Measurements from ENCODE around the gene SND1. TPM values are rescaled to one million over a fixed set of nuclear protein-coding genes. Genes with fewer than 3 reads are reported as not detected.

The SND1 gene
- total RNA-seq, 2 experiments from 2014 or later = 158 to 166 TPM

- no peak for DNase-seq
- CTCF ChIA-PET = no interaction called here
- ATAC-seq = no peak
- Mint-ChIP-seq H3K36me3 (peaks cover 1% of the 10 kb centered on the region), H3K9me3 (ENCODE audit: low read depth) (no peaks in the 10 kb centered on the region), H3K27me3 (no peaks in the 10 kb centered on the region), H3K4me3 (no peak overlapping the region), H3K27ac (no peak overlapping the region), H3K4me1 (peaks cover 13% of the 10 kb centered on the region)
Observed at GRCh38 chr7:127799535-127800305, 147.7 kb downstream of the SND1 start.

- CTCF ChIA-PET = no interaction called here
- Mint-ChIP-seq H3K9me3 (ENCODE audit: low read depth) (no peaks in the 10 kb centered on the region), H3K4me3 (no peak overlapping the region), H3K27me3 (no peaks in the 10 kb centered on the region), H3K4me1 (peaks cover 20% of the 10 kb centered on the region), H3K27ac (no peak overlapping the region), H3K36me3 (peaks cover 3% of the 10 kb centered on the region)
- no peak for DNase-seq
- ATAC-seq = no peak
Observed at GRCh38 chr7:127802845-127803244, 150.9 kb downstream of the SND1 start.

GRCh38 chr7:127803626-127804025 is 151.6 kb downstream of the SND1 start:
- CTCF ChIA-PET = interaction anchor here (1.6 kb wide), 1 partner anchor 406 kb away, joined by 4 read pairs; no protein-coding TSS in a partner anchor
- peaks cover 5% of the 10 kb centered on the region for H3K36me3 Mint-ChIP-seq
- H3K9me3 Mint-ChIP-seq (ENCODE audit: low read depth) = no peaks in the 10 kb centered on the region
- H3K4me1 Mint-ChIP-seq = peaks cover 16% of the 10 kb centered on the region
- no peaks in the 10 kb centered on the region for H3K27me3 Mint-ChIP-seq
- no peak for DNase-seq
- H3K27ac Mint-ChIP-seq = no peak overlapping the region
- ATAC-seq = no peak
- no peak overlapping the region for H3K4me3 Mint-ChIP-seq

GRCh38 chr7:127807340-127807739 is 155.3 kb downstream of the SND1 start:
- CTCF ChIA-PET = interaction anchor here (0.9 kb wide), 1 partner anchor 15 kb away, joined by 3 read pairs; no protein-coding TSS in a partner anchor

GRCh38 chr7:127807829-127808228 is 155.8 kb downstream of the SND1 start:
- Mint-ChIP-seq H3K4me3 (no peak overlapping the region), H3K27ac (no peak overlapping the region), H3K36me3 (peaks cover 20% of the 10 kb centered on the region), H3K4me1 (peaks cover 16% of the 10 kb centered on the region), H3K27me3 (no peaks in the 10 kb centered on the region), H3K9me3 (ENCODE audit: low read depth) (no peaks in the 10 kb centered on the region)
- DNase-seq (no peak), ATAC-seq (no peak)
- CTCF ChIA-PET = interaction anchor here (0.9 kb wide), 1 partner anchor 15 kb away, joined by 3 read pairs; no protein-coding TSS in a partner anchor

More at GRCh38 chr7:127807340-127807739, 155.3 kb downstream of the SND1 start:
- DNase-seq (no peak), ATAC-seq (no peak)
- peaks cover 16% of the 10 kb centered on the region for H3K4me1 Mint-ChIP-seq
- H3K27ac Mint-ChIP-seq = no peak overlapping the region
- H3K36me3 Mint-ChIP-seq = peaks cover 19% of the 10 kb centered on the region
- no peaks in the 10 kb centered on the region for H3K9me3 Mint-ChIP-seq (ENCODE audit: low read depth)
- H3K4me3 Mint-ChIP-seq = no peak overlapping the region
- no peaks in the 10 kb centered on the region for H3K27me3 Mint-ChIP-seq

- CTCF ChIA-PET = interaction anchor here (1.8 kb wide), 1 partner anchor 17 kb away, joined by 8 read pairs; no protein-coding TSS in a partner anchor
- ATAC-seq (no peak), DNase-seq (no peak)
Observed at GRCh38 chr7:127809261-127809702, 157.3 kb downstream of the SND1 start.

GRCh38 chr7:127810113-127810512 is 158.1 kb downstream of the SND1 start:
- Mint-ChIP-seq H3K36me3 (peaks cover 24% of the 10 kb centered on the region), H3K4me3 (no peak overlapping the region), H3K9me3 (ENCODE audit: low read depth) (no peaks in the 10 kb centered on the region), H3K4me1 (peaks cover 12% of the 10 kb centered on the region), H3K27me3 (no peaks in the 10 kb centered on the region), H3K27ac (no peak overlapping the region)
- CTCF ChIA-PET = interaction anchor here (1.8 kb wide), 1 partner anchor 18 kb away, joined by 8 read pairs; no protein-coding TSS in a partner anchor
- DNase-seq (no peak), ATAC-seq (no peak)

More at GRCh38 chr7:127809261-127809702, 157.3 kb downstream of the SND1 start:
- Mint-ChIP-seq H3K4me3 (no peak overlapping the region), H3K4me1 (peaks cover 14% of the 10 kb centered on the region), H3K9me3 (ENCODE audit: low read depth) (no peaks in the 10 kb centered on the region), H3K27me3 (no peaks in the 10 kb centered on the region), H3K27ac (no peak overlapping the region), H3K36me3 (peaks cover 24% of the 10 kb centered on the region)

- H3K27me3 Mint-ChIP-seq = no peaks in the 10 kb centered on the region
- H3K36me3 Mint-ChIP-seq = peaks cover 27% of the 10 kb centered on the region
- ATAC-seq (no peak), DNase-seq (no peak)
- H3K27ac Mint-ChIP-seq = no peak overlapping the region
- no peaks in the 10 kb centered on the region for H3K9me3 Mint-ChIP-seq (ENCODE audit: low read depth)
- H3K4me1 Mint-ChIP-seq = peaks cover 5% of the 10 kb centered on the region
- CTCF ChIA-PET = interaction anchor here (1.8 kb wide), 1 partner anchor 19 kb away, joined by 8 read pairs; no protein-coding TSS in a partner anchor
- H3K4me3 Mint-ChIP-seq = no peak overlapping the region
Observed at GRCh38 chr7:127810696-127811660, 159.0 kb downstream of the SND1 start.

- ATAC-seq = no peak
- no peak for DNase-seq
- H3K4me3 Mint-ChIP-seq = no peak overlapping the region
- H3K36me3 Mint-ChIP-seq = peaks cover 23% of the 10 kb centered on the region
- no peaks in the 10 kb centered on the region for H3K27me3 Mint-ChIP-seq
- no peaks in the 10 kb centered on the region for H3K9me3 Mint-ChIP-seq (ENCODE audit: low read depth)
- CTCF ChIA-PET = no interaction called here
- H3K27ac Mint-ChIP-seq = no peak overlapping the region
- peaks cover 5% of the 10 kb centered on the region for H3K4me1 Mint-ChIP-seq
Observed at GRCh38 chr7:127812540-127812939, 160.5 kb downstream of the SND1 start.

- CTCF ChIA-PET = no interaction called here
- peaks cover 20% of the 10 kb centered on the region for H3K36me3 Mint-ChIP-seq
- H3K9me3 Mint-ChIP-seq (ENCODE audit: low read depth) = no peaks in the 10 kb centered on the region
- H3K4me3 Mint-ChIP-seq = no peak overlapping the region
- peaks cover 7% of the 10 kb centered on the region for H3K4me1 Mint-ChIP-seq
- H3K27ac Mint-ChIP-seq = no peak overlapping the region
- no peak for DNase-seq
- H3K27me3 Mint-ChIP-seq = no peaks in the 10 kb centered on the region
- ATAC-seq = no peak
Observed at GRCh38 chr7:127813991-127814541, 162.1 kb downstream of the SND1 start.

- Mint-ChIP-seq H3K27me3 (no peaks in the 10 kb centered on the region), H3K4me1 (peaks cover 17% of the 10 kb centered on the region), H3K4me3 (no peak overlapping the region), H3K36me3 (peaks cover 11% of the 10 kb centered on the region), H3K9me3 (ENCODE audit: low read depth) (no peaks in the 10 kb centered on the region), H3K27ac (no peak overlapping the region)
- ATAC-seq = no peak
- CTCF ChIA-PET = interaction anchor here (0.8 kb wide), 1 partner anchor 320 kb away, joined by 3 read pairs; no protein-coding TSS in a partner anchor
- DNase-seq = no peak
Observed at GRCh38 chr7:127815631-127816145, 163.7 kb downstream of the SND1 start.

- no peak for DNase-seq
- CTCF ChIA-PET = interaction anchor here (0.8 kb wide), 1 partner anchor 319 kb away, joined by 3 read pairs; no protein-coding TSS in a partner anchor
- H3K4me1 Mint-ChIP-seq = peaks cover 22% of the 10 kb centered on the region
- H3K27ac Mint-ChIP-seq = no peak overlapping the region
- H3K27me3 Mint-ChIP-seq = no peaks in the 10 kb centered on the region
- no peaks in the 10 kb centered on the region for H3K9me3 Mint-ChIP-seq (ENCODE audit: low read depth)
- H3K36me3 Mint-ChIP-seq = peaks cover 12% of the 10 kb centered on the region
- H3K4me3 Mint-ChIP-seq = no peak overlapping the region
- ATAC-seq = no peak
Observed at GRCh38 chr7:127816354-127817190, 164.6 kb downstream of the SND1 start.

Data from activated CD8-positive, alpha-beta memory T cell treated with anti-CD3 and anti-CD28 coated beads, Interleukin-2, amount 10 ng/mL, durations not matched to agents 7 days and 5 days (primary cell).